ENCODE measurements around the gene ATP6V1E1. TPM values are rescaled to one million over a fixed set of nuclear protein-coding genes. Genes with fewer than 3 reads are reported as not detected.

ATP6V1E1 gene
- total RNA-seq, 3 donors from 2014 or later: 111 to 163 (median 117) TPM

GRCh38 chr22:17665854-17666253 lies 37.3 kb upstream of the ATP6V1E1 start:
- H3K36me3 ChIP-seq: no peaks in the 10 kb centered on the region
- H3K27ac ChIP-seq: no peak overlapping the region
- H3K4me1 ChIP-seq: no peaks in the 10 kb centered on the region
- no peak for DNase-seq (ENCODE audit: low spot score in 2 of 2)
- H3K9me3 ChIP-seq: no peaks in the 10 kb centered on the region
- no peak overlapping the region for H3K4me3 ChIP-seq
- no peaks in the 10 kb centered on the region for H3K27me3 ChIP-seq
- intact Hi-C loops (cut with DNase I; ENCODE audit: low total_unique reads): no loop called here
- TF ChIP-seq CTCF (IDR thresholded peaks at IDR 0.05) (no peak), POLR2AphosphoS5 (IDR thresholded peaks at IDR 0.05) (no peak), POLR2A (IDR thresholded peaks at IDR 0.05) (no peak)

DNA sequence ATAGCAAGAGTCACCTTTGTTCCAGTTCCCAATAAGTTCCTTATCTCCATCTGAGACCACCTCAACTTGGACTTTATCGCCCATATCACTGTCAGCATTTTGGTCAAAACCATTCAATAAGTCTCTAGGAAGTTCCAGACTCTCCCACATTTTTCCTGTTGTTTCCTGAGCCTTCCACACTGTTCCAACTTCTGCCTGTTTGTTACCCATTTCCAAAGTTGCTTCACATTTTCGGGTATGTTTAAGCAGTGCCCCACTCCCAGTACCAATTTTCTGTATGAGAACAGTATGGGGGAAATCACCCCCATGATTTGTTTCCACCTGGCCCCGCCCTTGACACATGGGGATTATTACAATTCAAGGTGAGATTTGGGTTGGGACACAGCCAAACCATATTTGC lies 36.7 kb upstream of the ATP6V1E1 start:
- no peaks in the 10 kb centered on the region for H3K36me3 ChIP-seq

GRCh38 chr22:17664414-17665055 lies 36.0 kb upstream of the ATP6V1E1 start:
- no peaks in the 10 kb centered on the region for H3K27me3 ChIP-seq
- H3K27ac ChIP-seq: no peak overlapping the region
- no peaks in the 10 kb centered on the region for H3K36me3 ChIP-seq
- H3K9me3 ChIP-seq: no peaks in the 10 kb centered on the region
- no peaks in the 10 kb centered on the region for H3K4me1 ChIP-seq
- intact Hi-C loops (cut with DNase I; ENCODE audit: low total_unique reads): no loop called here
- DNase-seq (ENCODE audit: low spot score in 2 of 2): no peak
- no peak for TF ChIP-seq POLR2AphosphoS5 (IDR thresholded peaks at IDR 0.05)
- no peak for TF ChIP-seq POLR2A (IDR thresholded peaks at IDR 0.05)
- no peak for TF ChIP-seq CTCF (IDR thresholded peaks at IDR 0.05)
- H3K4me3 ChIP-seq: no peak overlapping the region

More for the DNA sequence above, 36.7 kb upstream of the ATP6V1E1 start:
- no peak overlapping the region for H3K4me3 ChIP-seq
- TF ChIP-seq CTCF (IDR thresholded peaks at IDR 0.05) (no peak), POLR2A (IDR thresholded peaks at IDR 0.05) (no peak), POLR2AphosphoS5 (IDR thresholded peaks at IDR 0.05) (no peak)
- H3K9me3 ChIP-seq: no peaks in the 10 kb centered on the region
- H3K27ac ChIP-seq: no peak overlapping the region
- no peaks in the 10 kb centered on the region for H3K4me1 ChIP-seq
- intact Hi-C loops (cut with DNase I; ENCODE audit: low total_unique reads): no loop called here
- no peak for DNase-seq (ENCODE audit: low spot score in 2 of 2)
- no peaks in the 10 kb centered on the region for H3K27me3 ChIP-seq

- Histone ChIP-seq H3K4me1 (no peaks in the 10 kb centered on the region), H3K27me3 (no peaks in the 10 kb centered on the region), H3K27ac (no peak overlapping the region), H3K9me3 (no peaks in the 10 kb centered on the region), H3K36me3 (no peaks in the 10 kb centered on the region), H3K4me3 (no peak overlapping the region)
- DNase-seq (ENCODE audit: low spot score in 2 of 2): no peak
- intact Hi-C loops (cut with DNase I; ENCODE audit: low total_unique reads): no loop called here
- TF ChIP-seq POLR2AphosphoS5 (IDR thresholded peaks at IDR 0.05): no peak
- no peak for TF ChIP-seq CTCF (IDR thresholded peaks at IDR 0.05)
- TF ChIP-seq POLR2A (IDR thresholded peaks at IDR 0.05): no peak
Observed at GRCh38 chr22:17656870-17657395, 28.4 kb upstream of the ATP6V1E1 start.

GRCh38 chr22:17655289-17655688 lies 26.7 kb upstream of the ATP6V1E1 start:
- H3K9me3 ChIP-seq: no peaks in the 10 kb centered on the region
- intact Hi-C loops (cut with DNase I; ENCODE audit: low total_unique reads): no loop called here
- TF ChIP-seq POLR2AphosphoS5 (IDR thresholded peaks at IDR 0.05): no peak
- no peak for TF ChIP-seq POLR2A (IDR thresholded peaks at IDR 0.05)
- TF ChIP-seq CTCF (IDR thresholded peaks at IDR 0.05): no peak
- no peaks in the 10 kb centered on the region for H3K27me3 ChIP-seq
- no peak for DNase-seq (ENCODE audit: low spot score in 2 of 2)
- H3K36me3 ChIP-seq: no peaks in the 10 kb centered on the region
- H3K4me1 ChIP-seq: no peaks in the 10 kb centered on the region
- no peak overlapping the region for H3K27ac ChIP-seq
- no peak overlapping the region for H3K4me3 ChIP-seq

All from breast epithelium (tissue), 4 donors.